ENCODE data around the gene PPP2R5D.

DNA sequence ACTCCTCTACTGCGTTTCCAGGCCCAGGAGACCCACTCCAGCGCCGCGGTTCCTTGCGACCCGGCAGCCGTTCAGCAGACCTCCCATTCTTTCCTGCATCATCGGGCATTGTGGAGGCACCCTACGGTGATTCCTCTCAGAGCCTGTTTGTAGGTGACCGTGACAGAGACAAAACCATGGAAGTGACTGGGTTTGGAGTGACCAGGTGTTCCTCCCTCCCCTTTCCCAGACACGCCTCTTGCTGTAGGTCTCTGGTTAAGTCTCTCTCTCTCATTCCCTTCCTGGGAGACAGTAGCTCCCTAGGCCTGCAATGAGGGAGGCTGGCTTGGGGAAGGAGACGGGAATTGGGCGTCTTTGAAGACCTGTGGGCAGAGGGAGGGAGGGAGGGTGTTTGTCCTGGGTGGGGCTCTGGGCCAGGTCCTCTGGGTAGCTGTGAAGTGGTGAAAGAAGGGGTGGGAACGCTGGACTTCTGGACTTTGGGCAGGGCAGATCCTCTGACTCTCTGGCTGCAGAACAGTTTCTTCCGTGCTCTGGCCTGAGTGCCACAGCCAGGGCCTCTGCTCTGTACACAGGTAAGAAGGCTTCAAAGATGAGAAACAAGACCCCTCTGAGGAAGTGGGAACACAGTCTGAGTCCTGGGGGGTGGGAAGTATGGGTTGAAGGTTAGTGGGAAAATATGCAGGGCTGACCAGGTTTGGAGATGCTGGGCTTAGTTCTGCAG is 75.8 kb downstream of the PPP2R5D start:
- TF ChIP-seq POLR2A (IDR thresholded peaks at IDR 0.05; ENCODE audit: low read depth, low read length), result no peak
- no peak for TF ChIP-seq CTCF (conservative IDR thresholded peaks at IDR 0.05; ENCODE audit: low read depth, low read length)
- TF ChIP-seq RAD21 (IDR thresholded peaks at IDR 0.05; ENCODE audit: low read length), result no peak
- no peak for TF ChIP-seq RCOR1 (IDR thresholded peaks at IDR 0.05; ENCODE audit: insufficient replicate concordance, low read length)
- TF ChIP-seq MXI1 (IDR thresholded peaks at IDR 0.05; ENCODE audit: borderline replicate concordance, low read depth, low read length), result no peak
- TF ChIP-seq, protein P1, sequence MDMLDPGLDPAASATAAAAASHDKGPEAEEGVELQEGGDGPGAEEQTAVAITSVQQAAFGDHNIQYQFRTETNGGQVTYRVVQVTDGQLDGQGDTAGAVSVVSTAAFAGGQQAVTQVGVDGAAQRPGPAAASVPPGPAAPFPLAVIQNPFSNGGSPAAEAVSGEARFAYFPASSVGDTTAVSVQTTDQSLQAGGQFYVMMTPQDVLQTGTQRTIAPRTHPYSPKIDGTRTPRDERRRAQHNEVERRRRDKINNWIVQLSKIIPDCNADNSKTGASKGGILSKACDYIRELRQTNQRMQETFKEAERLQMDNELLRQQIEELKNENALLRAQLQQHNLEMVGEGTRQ (IDR thresholded peaks at IDR 0.05; ENCODE audit: low read depth, low read length), result no peak
- TF ChIP-seq RFX5 (IDR thresholded peaks at IDR 0.05; ENCODE audit: low read depth, low read length), result no peak
- TF ChIP-seq NFE2L2 (IDR thresholded peaks at IDR 0.05; ENCODE audit: low read depth, low read length), result no peak
- TF ChIP-seq SMC3 (IDR thresholded peaks at IDR 0.05; ENCODE audit: low read depth, low read length), result no peak
- TF ChIP-seq MAZ (IDR thresholded peaks at IDR 0.05; ENCODE audit: borderline replicate concordance, low read depth, low read length), result no peak

All from IMR-90 (cell line).